ENCODE measurements around the gene FBXO48. TPM values are rescaled to one million over a fixed set of nuclear protein-coding genes. Genes with fewer than 3 reads are reported as not detected.

FBXO48 gene
- total and polyA plus RNA-seq, 2 of the 8 experiments (the other 6 are each of a cell fraction or from before 2014, with no cell fraction given): 1.1 to 1.5 TPM

DNA sequence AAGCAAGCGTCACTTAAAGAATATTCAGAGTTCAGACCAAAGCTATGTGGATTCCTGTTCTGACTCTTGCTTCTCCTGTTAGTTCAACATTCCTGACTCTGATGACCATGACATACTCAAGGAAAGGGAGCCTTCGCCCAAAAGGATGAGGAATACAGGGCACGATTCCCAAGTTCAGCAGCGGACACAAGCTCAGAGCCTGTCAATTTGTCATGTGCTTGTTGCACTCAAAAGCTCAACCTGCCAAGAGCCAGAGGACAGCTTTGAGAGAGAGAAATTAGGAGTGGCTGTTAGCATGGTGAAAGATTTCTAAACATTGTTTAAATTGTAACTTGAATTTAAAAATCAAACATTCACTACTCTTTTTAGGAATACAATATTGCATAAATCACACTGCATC, 33.6 kb upstream of the FBXO48 start:
- no peak overlapping the region for H3K14ac ChIP-seq (ENCODE audit: insufficient read length)
- WGBS, 2 experiments (ENCODE audit: extremely low coverage in 1 of 2, insufficient coverage in 1 of 2, insufficient read length in 1 of 2, insufficient replicate concordance in 2 of 2, low coverage in 1 of 2, low lambda C conversion rate in 2 of 2, missing lambda C conversion rate in 1 of 2): 92% methylated on average over 4 of the region's 4 CpGs; no CpG with 5 or more reads in 1 of the 2 experiments
- TF ChIP-seq GTF2F1 (IDR thresholded peaks at IDR 0.05; ENCODE audit: borderline replicate concordance, low read depth, low read length): no peak
- no peak for TF ChIP-seq SIN3A (conservative IDR thresholded peaks at IDR 0.05 in 1 of 2, IDR thresholded peaks at IDR 0.05 in 1 of 2; ENCODE audit: low read depth in 1 of 2, low read length in 2 of 2)
- TF ChIP-seq ZNF274 (IDR thresholded peaks at IDR 0.05; ENCODE audit: borderline replicate concordance, extremely low read depth, low read length): no peak
- TF ChIP-seq NRF1 (IDR thresholded peaks at IDR 0.05; ENCODE audit: low read depth, low read length): no peak
- no peak for TF ChIP-seq SRF (IDR thresholded peaks at IDR 0.05; ENCODE audit: low read depth, low read length)
- TF ChIP-seq MAX (IDR thresholded peaks at IDR 0.05): no peak
- no peak for TF ChIP-seq SIX5 (IDR thresholded peaks at IDR 0.05; ENCODE audit: low read depth, low read length)
- TF ChIP-seq POLR2AphosphoS5 (IDR thresholded peaks at IDR 0.05; ENCODE audit: low read depth, low read length): no peak
- no peak for TF ChIP-seq RNF2 (IDR thresholded peaks at IDR 0.05; ENCODE audit: borderline replicate concordance, low read depth, low read length, missing control alignments, poor library complexity, severe bottlenecking)
- no peak for TF ChIP-seq KDM5A (IDR thresholded peaks at IDR 0.05; ENCODE audit: low read length)
- no peak for TF ChIP-seq TBP (IDR thresholded peaks at IDR 0.05; ENCODE audit: low read depth, low read length)
- TF ChIP-seq EP300 (IDR thresholded peaks at IDR 0.05; ENCODE audit: borderline replicate concordance in 1 of 2, low read depth in 2 of 2, low read length in 2 of 2): no peak
- no peak for TF ChIP-seq POU5F1 (IDR thresholded peaks at IDR 0.05; ENCODE audit: low read depth, low read length)
- no peak for TF ChIP-seq TAF1 (IDR thresholded peaks at IDR 0.05; ENCODE audit: low read depth, low read length)

More for the DNA sequence above, 33.6 kb upstream of the FBXO48 start:
- no peaks in the 10 kb centered on the region for H3K23me2 ChIP-seq (ENCODE audit: low read depth, low read length)
- H4K91ac ChIP-seq (replicated peaks; ENCODE audit: insufficient read length, low read length): no peak overlapping the region
- H3K4me3 ChIP-seq (ENCODE audit: extremely low read depth in 1 of 4, insufficient read depth in 2 of 4, low read depth in 3 of 4, low read length in 4 of 4): no peak overlapping the region
- no peaks in the 10 kb centered on the region; a peak in 1 of 7 replicates for H3K4me1 ChIP-seq (replicated peaks in 1 of 4; ENCODE audit: control insufficient read depth in 3 of 4, insufficient read depth in 4 of 4, low read length in 3 of 4)
- H2AFZ ChIP-seq (ENCODE audit: low read length): no peak overlapping the region
- peaks cover 0 to 2% of the 10 kb centered on the region in 2 experiments for H4K20me1 ChIP-seq (replicated peaks in 1 of 2; ENCODE audit: control insufficient read depth in 1 of 2, insufficient read depth in 2 of 2, low read length in 2 of 2)
- DNase-seq (ENCODE audit: low read depth in 1 of 2, low spot score in 2 of 2) (no peak), FAIRE-seq (no peak)
- no peak overlapping the region for H2BK15ac ChIP-seq (ENCODE audit: low read length)
- H2BK20ac ChIP-seq (ENCODE audit: low read length): no peak overlapping the region
- no peak overlapping the region for H3K4ac ChIP-seq (replicated peaks; ENCODE audit: insufficient read length, low read depth, low read length)
- H3K27ac ChIP-seq (ENCODE audit: low read depth, low read length): no peak overlapping the region
- no peak overlapping the region for H3K56ac ChIP-seq (replicated peaks; ENCODE audit: insufficient read length, low read depth, low read length)
- H3K4me2 ChIP-seq (ENCODE audit: insufficient read depth in 1 of 2, low read depth in 2 of 2, low read length in 2 of 2): no peak overlapping the region
- H3K36me3 ChIP-seq (ENCODE audit: control insufficient read depth in 2 of 4, insufficient read depth in 4 of 4, low read length in 3 of 4): no peaks in the 10 kb centered on the region
- no peaks in the 10 kb centered on the region for H3K27me3 ChIP-seq (replicated peaks in 1 of 4; ENCODE audit: control insufficient read depth in 3 of 4, extremely low read depth in 1 of 4, insufficient read depth in 3 of 4, low read length in 3 of 4)
- no peak overlapping the region for H2BK120ac ChIP-seq (replicated peaks; ENCODE audit: low read depth, low read length)
- H2BK12ac ChIP-seq (ENCODE audit: low read depth, low read length): no peak overlapping the region
- H2AK5ac ChIP-seq (ENCODE audit: low read depth, low read length): no peak overlapping the region
- H3K9me3 ChIP-seq (ENCODE audit: insufficient read depth in 2 of 2, low read depth in 1 of 2, low read length in 1 of 2): peaks cover 9% of the 10 kb centered on the region in 2 experiments; a peak in 2 of 4 replicates
- no peak overlapping the region for H3K23ac ChIP-seq (ENCODE audit: insufficient read length)
- no peaks in the 10 kb centered on the region for H3K79me1 ChIP-seq (ENCODE audit: low read depth, low read length)
- H4K5ac ChIP-seq (ENCODE audit: insufficient read length, low read depth, low read length): no peak overlapping the region
- no peak overlapping the region for H3K18ac ChIP-seq (ENCODE audit: extremely low read depth, low read length)
- H4K8ac ChIP-seq (ENCODE audit: extremely low read depth, insufficient read depth, low read length): no peak overlapping the region
- no peaks in the 10 kb centered on the region for H3K79me2 ChIP-seq (ENCODE audit: control insufficient read depth in 1 of 2, insufficient read depth in 2 of 2, low read length in 2 of 2)
- no peak overlapping the region for H2BK5ac ChIP-seq (ENCODE audit: low read depth, low read length)
- POLR2A ChIA-PET (ENCODE audit: partially characterized antibody): no interaction called here
- no peak overlapping the region for H3K9ac ChIP-seq (replicated peaks in 1 of 4; ENCODE audit: extremely low read depth in 1 of 4, low read depth in 3 of 4, low read length in 3 of 4)
- CTCF ChIA-PET (ENCODE audit: partially characterized antibody): interaction anchor here (0.9 to 1.3 kb wide), 2 partner anchors 12 to 92 kb away, joined by 3 read pairs; no protein-coding TSS in a partner anchor
